Skeletal muscle satellite cell (primary cell): Measurements from ENCODE around the gene WBP11.

Experiments
- H3K27me3 ChIP-seq: 2 replicates; pipeline ENCODE4 v1.7.0; 2013; ENCODE audit warnings: low read length; ENCODE audit not compliant: control insufficient read depth, insufficient read depth
- H3K36me3 ChIP-seq: 2 replicates; pipeline ENCODE4 v1.7.0; 2013; ENCODE audit warnings: mild to moderate bottlenecking, control low read depth, low read length; ENCODE audit not compliant: insufficient read depth
- H3K4me1 ChIP-seq: 2 replicates; pipeline ENCODE4 v1.7.0; 2013; ENCODE audit warnings: low read length; ENCODE audit not compliant: control insufficient read depth, insufficient read depth
- H3K4me2 ChIP-seq: 2 replicates; pipeline ENCODE4 v1.7.0; 2013; ENCODE audit warnings: mild to moderate bottlenecking, low read length
- H3K4me3 ChIP-seq: 2 replicates; pipeline ENCODE4 v1.7.0; 2013; ENCODE audit warnings: low read length
- H3K9ac ChIP-seq: 2 replicates; pipeline ENCODE4 v1.7.0; 2013; ENCODE audit warnings: mild to moderate bottlenecking, low read depth, low read length, moderate library complexity
- H3K9me3 ChIP-seq: replicated peaks from 2 replicates; pipeline ENCODE4 v1.7.0; 2013; ENCODE audit warnings: mild to moderate bottlenecking, control low read depth, low read length

Gene WBP11

DNA sequence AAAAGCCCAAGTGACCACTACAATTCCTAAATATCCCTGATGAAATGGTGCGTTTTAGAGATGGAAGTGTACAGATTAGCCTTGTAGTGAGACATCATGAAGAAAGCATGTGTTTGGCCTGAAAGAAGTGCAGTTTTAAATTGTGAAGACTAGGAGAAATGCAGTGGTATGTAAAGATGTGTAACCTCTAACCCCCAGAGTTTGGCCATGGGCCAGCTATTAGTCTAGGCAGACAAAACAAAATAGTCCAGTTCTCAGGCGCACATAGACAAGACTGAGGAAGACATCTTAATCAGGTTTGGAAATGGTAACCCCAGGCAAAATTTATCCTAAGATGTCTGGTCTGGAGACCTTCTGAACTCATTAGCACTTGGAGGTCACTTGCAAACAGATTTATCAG is 23.4 kb downstream of the WBP11 start:
- peaks cover 4% of the 10 kb centered on the region for H3K36me3 ChIP-seq
- no peaks in the 10 kb centered on the region for H3K9me3 ChIP-seq
- no peak overlapping the region for H3K4me2 ChIP-seq
- no peaks in the 10 kb centered on the region for H3K27me3 ChIP-seq
- H3K9ac ChIP-seq: no peak overlapping the region
- no peak overlapping the region for H3K4me3 ChIP-seq
- H3K4me1 ChIP-seq: peaks cover 19% of the 10 kb centered on the region

DNA sequence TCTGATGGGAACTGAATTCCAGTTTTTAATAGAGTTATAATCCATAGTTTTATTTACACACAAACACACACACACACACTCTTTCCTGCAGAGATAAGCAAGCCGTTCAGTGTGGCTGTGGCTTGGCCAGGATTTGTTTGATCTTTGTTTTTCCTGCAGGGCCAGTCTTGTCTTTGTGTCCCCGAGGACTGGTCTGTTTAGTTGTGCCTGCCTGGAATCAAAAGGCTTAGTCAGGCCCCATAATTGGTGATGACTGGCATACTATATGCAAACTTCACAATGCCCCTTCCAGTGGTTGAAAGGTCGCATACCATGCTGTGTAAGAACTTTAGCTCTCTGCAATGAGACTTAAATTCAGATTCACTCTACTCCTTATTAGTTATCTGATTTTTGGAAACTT is 26.0 kb downstream of the WBP11 start:
- peak overlapping the region; percentile 82 for H3K4me2 ChIP-seq
- no peaks in the 10 kb centered on the region for H3K9me3 ChIP-seq
- H3K4me1 ChIP-seq: peaks cover 19% of the 10 kb centered on the region
- no peaks in the 10 kb centered on the region for H3K36me3 ChIP-seq
- H3K9ac ChIP-seq: no peak overlapping the region
- no peak overlapping the region for H3K4me3 ChIP-seq
- H3K27me3 ChIP-seq: no peaks in the 10 kb centered on the region

DNA sequence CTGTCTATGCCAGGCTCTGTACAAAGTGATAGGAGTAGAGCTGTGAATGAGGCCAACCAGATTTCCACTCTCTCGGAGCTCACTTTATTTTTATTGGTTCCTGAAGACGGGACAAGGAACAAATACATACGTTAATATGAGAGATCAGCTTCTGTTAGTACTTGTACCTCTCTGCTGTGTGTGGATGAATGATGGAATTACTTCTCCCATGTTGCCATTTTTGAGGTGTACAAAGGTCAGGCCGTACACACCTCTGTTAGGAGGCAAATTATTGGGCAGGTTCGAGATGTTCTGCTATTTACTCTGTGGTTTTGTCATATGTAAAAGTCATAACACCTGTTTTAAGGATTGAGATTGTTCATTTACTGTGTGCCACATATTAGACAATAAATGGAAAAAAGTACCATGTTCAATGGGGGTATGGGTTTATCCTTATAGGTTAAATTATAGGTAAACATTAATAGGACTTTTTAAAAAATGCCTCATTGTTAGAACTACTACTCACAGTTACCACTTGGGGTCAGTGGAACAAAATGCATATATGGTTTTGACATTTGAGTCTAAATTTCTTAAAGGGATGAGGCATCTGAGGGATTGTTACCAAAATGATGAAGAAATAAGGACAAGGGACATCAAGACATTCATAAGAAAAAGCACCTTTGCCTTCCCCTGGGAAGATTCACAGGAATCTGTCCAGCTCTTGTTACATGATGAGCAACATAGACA is 26.9 kb downstream of the WBP11 start:
- peaks cover 19% of the 10 kb centered on the region for H3K4me1 ChIP-seq
- peak overlapping the region; percentile 89 for H3K9ac ChIP-seq
- H3K4me2 ChIP-seq: peak overlapping the region; percentile 82
- peak overlapping the region; percentile 85 for H3K4me3 ChIP-seq
- no peaks in the 10 kb centered on the region for H3K36me3 ChIP-seq
- no peaks in the 10 kb centered on the region for H3K9me3 ChIP-seq
- no peaks in the 10 kb centered on the region for H3K27me3 ChIP-seq

DNA sequence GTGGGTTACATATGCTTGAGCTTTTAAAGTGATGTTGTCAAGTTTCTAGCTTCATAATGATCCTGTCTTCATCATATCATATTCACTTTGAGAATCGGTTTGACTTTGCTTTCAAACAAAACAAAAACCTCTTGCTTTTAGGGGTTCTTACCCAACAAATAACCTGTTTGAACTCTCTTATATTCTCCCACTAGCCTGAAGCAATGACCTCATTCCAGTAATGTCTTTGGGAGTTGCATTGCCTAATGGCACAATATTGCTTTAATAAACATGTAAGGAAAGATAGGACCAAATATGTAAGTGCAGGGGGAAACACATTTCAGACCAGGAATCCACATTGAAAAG is 27.7 kb downstream of the WBP11 start:
- H3K9me3 ChIP-seq: no peaks in the 10 kb centered on the region
- no peaks in the 10 kb centered on the region for H3K27me3 ChIP-seq
- H3K36me3 ChIP-seq: no peaks in the 10 kb centered on the region
- H3K4me1 ChIP-seq: peaks cover 19% of the 10 kb centered on the region
- H3K4me2 ChIP-seq: peak overlapping the region; percentile 82
- H3K9ac ChIP-seq: peak overlapping the region; percentile 89
- peak overlapping the region; percentile 85 for H3K4me3 ChIP-seq

DNA sequence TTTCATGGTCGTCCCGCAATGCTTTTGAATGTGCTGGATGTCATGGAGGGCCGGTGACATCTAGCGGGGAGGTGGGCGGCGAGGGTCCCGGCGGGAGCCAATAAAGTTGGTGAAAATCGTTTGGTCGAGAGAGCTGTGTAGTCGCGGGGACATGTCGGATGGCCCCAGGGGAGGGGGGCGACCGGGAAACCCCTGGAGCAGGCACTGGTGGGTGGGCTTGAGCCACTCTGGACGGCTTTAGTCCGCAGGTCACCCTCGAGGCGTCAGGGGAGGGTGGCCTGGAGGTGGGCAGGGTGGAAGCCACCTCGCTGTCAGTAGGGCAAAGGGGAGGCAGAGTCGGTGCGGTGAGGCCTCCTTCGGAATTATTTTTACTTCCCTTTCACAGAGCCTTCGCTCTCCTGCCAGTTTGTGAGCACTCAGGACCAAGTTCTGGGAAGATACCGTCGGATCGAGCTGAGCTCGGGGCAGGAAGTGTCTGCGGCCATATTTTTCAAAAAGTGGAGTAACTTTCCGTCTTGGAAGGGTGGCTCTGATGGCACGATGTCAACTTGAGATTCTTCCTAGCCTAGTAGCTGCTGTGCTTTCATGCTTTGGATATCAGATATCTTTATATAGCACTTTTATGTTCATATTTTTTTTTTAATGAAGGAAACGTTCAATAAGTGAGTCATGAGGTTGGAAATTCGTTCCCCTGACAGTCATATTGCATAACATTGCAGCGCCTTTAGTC is 28.2 kb downstream of the WBP11 start:
- peaks cover 19% of the 10 kb centered on the region for H3K4me1 ChIP-seq
- peak overlapping the region; percentile 85 for H3K4me3 ChIP-seq
- no peaks in the 10 kb centered on the region for H3K36me3 ChIP-seq
- H3K4me2 ChIP-seq: peak overlapping the region; percentile 82
- no peaks in the 10 kb centered on the region for H3K9me3 ChIP-seq
- H3K27me3 ChIP-seq: no peaks in the 10 kb centered on the region
- H3K9ac ChIP-seq: peak overlapping the region; percentile 89

DNA sequence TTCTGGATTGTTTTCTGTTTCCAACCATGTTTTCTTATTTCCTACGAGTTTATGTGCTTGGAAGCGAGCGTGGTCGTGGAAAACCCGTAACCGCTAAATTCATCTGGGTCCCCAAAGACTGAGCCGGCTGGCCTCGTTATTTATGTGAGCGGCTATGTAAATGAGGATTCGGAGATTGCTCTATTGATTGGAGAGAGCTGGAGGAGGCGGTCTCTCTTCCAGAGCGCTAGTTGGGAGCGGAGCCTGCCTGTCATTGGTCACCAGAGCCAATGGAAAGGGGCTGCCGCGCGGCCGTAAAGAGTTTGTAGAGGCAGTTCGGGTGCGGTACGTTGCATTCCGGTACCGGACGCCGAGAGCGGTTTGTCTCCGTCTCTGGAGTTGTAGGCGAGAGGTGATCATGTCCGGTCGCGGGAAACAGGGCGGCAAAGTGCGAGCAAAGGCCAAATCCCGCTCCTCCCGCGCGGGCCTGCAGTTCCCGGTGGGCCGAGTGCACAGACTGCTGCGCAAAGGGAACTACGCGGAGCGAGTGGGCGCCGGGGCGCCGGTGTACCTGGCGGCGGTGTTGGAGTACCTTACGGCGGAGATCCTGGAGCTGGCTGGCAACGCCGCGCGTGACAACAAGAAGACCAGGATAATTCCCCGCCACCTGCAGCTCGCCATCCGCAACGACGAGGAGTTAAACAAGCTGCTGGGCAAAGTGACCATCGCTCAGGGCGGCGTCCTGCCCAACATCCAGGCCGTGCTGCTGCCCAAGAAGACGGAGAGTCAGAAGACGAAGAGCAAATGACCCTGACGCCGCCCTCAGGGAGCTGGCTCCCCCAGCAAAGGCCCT is 29.0 kb downstream of the WBP11 start:
- Histone ChIP-seq H3K4me1 (peaks cover 24% of the 10 kb centered on the region), H3K9ac (peak overlapping the region; percentile 89), H3K4me2 (peak overlapping the region; percentile 82), H3K36me3 (no peaks in the 10 kb centered on the region), H3K27me3 (no peaks in the 10 kb centered on the region), H3K4me3 (peak overlapping the region; percentile 85), H3K9me3 (no peaks in the 10 kb centered on the region)

DNA sequence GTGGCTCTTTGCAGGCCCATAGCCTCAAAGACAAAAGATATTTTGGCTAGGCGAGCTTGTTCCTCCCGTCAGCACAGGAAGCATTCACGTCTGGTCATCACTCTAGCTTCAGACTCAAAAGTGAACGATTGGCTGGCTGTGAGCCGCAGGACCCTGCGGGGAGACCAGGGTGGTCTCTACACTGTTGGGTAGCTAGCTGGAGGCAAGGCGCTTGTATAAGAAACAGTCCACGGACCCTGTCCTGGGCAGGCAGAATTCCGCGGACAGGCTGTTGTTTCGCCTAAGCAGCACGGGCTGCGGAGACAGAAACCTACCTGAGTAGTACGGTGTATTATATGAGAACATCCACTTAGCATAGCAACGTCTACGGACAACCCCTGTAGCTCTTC is 29.6 kb downstream of the WBP11 start:
- Histone ChIP-seq H3K4me2 (peak overlapping the region; percentile 82), H3K27me3 (no peaks in the 10 kb centered on the region), H3K36me3 (no peaks in the 10 kb centered on the region), H3K4me1 (peaks cover 29% of the 10 kb centered on the region), H3K9me3 (no peaks in the 10 kb centered on the region), H3K9ac (no peak overlapping the region), H3K4me3 (peak overlapping the region; percentile 85)

DNA sequence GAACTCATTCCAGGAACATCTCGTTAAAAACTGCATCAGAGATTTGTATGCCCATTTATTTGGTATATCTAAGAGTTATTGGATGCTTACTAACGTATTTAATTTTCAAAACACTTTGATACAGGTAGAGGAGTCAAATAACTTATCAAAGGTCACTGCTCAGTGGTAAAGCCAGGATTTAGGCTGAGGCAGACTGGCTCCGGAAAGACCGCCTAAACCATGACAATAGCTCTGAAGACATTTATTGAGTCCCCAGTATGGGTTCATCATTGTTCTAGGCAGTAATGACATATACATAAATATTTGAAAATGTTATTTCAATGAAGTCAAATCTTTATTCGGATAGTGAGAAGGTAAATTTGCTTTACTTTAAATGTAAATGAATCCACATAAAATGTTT is 30.3 kb downstream of the WBP11 start:
- H3K9me3 ChIP-seq: no peaks in the 10 kb centered on the region
- H3K27me3 ChIP-seq: no peaks in the 10 kb centered on the region
- H3K4me2 ChIP-seq: no peak overlapping the region
- H3K4me1 ChIP-seq: peaks cover 30% of the 10 kb centered on the region
- no peak overlapping the region for H3K9ac ChIP-seq
- no peak overlapping the region for H3K4me3 ChIP-seq
- no peaks in the 10 kb centered on the region for H3K36me3 ChIP-seq

DNA sequence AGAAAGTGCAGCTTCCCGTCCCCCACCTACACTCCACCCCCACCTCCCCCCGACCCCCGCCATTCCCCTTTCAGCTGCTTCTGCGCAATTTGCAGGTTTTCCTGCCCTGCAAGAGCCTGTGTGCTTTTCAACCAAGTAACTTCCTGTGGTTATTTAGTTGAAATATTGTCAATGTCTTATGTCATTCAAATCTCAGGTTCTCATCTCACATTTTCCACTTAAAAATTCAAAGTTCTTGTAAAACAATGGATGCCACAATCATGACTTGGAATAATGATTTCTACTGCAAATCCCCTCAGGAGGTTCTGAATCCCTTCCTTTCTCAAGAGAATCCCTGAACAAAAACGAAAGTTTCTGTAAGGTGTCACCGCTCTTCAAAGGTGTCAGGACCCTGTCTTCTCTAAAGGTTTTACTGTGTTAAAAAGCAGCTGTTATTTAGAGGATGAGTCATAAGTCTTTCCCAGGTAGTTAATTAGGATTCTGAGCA is 31.6 kb downstream of the WBP11 start:
- Histone ChIP-seq H3K9ac (no peak overlapping the region), H3K4me3 (no peak overlapping the region), H3K4me1 (peaks cover 22% of the 10 kb centered on the region), H3K27me3 (no peaks in the 10 kb centered on the region), H3K36me3 (no peaks in the 10 kb centered on the region), H3K4me2 (no peak overlapping the region), H3K9me3 (no peaks in the 10 kb centered on the region)

DNA sequence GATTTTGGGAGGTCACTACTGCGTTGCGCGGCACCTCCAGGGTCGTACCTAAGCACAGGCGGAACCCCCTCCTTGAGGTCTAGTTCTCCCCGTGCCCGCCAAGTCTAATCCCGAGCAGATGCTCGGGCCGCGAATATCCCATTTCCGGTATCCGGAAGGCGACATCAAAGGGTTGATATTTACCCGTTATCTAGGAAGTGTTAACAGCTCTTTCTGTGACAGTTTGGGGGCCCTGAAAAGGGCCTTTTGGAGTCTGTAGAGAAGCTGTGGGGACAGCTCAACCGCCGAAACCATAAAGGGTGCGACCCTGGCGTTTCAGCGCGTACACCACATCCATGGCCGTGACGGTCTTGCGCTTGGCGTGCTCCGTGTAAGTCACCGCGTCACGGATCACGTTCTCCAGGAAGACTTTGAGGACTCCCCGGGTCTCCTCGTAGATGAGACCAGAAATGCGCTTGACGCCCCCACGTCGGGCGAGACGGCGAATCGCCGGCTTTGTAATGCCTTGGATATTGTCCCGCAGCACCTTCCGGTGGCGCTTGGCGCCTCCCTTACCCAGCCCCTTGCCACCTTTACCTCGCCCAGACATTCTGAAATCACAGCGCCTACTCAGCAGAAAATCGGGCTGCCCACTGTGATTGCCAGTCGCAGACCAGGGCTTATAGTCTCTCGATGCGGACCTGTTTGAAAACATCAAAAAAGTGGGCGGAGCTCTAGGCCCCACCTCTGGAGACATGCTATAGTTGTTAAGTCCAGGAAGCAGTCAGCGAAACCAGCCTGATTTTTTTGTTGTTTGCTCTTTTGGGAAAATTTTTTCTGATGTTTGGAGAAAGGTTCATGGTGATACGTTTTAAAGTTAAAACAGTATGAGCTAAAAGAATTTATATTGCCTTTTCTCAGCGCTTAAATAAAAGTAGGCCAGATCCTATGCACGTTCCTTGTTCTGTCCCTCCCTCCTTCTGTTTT is 32.5 kb downstream of the WBP11 start:
- peak overlapping the region; percentile 82 for H3K4me3 ChIP-seq
- H3K4me2 ChIP-seq: peak overlapping the region; percentile 87
- H3K9me3 ChIP-seq: no peaks in the 10 kb centered on the region
- H3K27me3 ChIP-seq: no peaks in the 10 kb centered on the region
- peak overlapping the region; percentile 88 for H3K9ac ChIP-seq
- H3K4me1 ChIP-seq: peaks cover 14% of the 10 kb centered on the region
- H3K36me3 ChIP-seq: no peaks in the 10 kb centered on the region
